Hematopoietic multipotent progenitor cell treated with erythropoietin and hydrocortisone succinate and interleukin-3 and kit ligand, for 4 days (in vitro differentiated cells): Measurements from ENCODE around the gene NCOA3.
"Not testable (repeated sequence)": the region's sequence is repeated elsewhere in the genome, so short reads cannot be mapped to it uniquely, and the experiment has no call there.

Experiments used
- DNase-seq: peaks from one replicate; pipeline ENCODE4 v3.0.0-alpha.2; 2015

Gene NCOA3

DNA sequence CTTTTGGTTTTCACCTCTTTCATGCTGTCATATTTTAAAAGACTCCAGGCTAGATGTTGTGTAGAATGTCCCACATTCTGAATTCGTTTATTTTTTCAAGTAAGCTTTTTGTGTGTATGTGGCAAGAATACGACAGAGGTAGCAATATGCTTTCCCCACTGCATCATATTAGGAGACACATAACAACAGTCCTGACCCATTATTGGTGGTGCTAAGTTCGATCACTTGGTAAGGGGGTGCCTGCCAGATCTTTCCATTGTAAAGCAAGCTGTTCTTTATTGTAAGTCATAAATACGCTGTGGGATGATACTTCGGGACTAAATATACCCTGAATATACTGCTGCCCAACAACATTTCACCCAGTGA lies 588 bp upstream of the NCOA3 start:
- no peak for DNase-seq

DNA sequence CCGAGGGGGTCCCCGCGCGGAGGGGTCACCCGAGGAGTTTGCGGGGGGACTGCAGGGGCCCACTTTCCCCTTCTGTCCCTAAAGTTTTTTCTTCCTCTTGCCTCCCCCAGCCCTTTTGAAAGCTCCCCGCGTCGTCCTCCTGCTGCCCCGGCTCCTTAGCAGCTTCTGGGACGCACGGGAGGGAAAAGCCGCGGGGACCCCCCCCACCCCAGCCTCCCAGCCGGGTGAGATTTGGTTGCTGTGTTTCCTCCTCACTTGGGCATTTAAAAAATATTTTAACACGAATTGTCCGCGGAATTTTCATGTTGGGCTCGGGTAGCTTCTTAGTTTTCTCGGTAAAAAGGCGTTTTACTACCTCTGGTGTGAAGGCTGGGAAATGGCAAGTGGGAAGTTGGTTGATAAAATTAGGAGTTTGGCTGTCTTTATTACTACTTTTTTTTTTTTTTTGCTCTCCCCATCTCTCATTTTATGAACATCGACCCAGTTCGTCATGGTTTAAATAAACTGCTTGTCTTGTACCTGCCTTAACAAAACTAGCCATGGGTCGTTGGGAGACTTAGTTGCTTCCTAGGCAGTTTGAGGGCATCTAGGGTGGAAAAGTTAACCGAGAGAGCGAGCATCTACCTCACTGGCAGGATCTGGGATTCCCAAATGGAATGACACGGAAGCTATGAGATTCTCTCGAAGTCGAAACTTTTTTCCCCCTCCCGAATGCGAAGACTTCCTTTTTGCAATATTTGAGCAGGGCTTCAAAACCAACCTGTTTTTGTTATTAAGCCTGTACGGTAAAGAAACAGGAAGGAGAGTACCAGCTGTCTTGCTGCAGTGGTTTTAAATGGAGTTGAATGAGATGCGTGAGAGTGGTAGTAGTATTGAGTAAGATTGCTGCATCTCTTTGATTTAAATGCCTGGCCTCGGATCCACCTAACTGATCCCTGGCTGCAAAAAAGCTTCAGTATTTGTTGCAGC lies 868 bp downstream of the NCOA3 start:
- peak; percentile 84 for DNase-seq

DNA sequence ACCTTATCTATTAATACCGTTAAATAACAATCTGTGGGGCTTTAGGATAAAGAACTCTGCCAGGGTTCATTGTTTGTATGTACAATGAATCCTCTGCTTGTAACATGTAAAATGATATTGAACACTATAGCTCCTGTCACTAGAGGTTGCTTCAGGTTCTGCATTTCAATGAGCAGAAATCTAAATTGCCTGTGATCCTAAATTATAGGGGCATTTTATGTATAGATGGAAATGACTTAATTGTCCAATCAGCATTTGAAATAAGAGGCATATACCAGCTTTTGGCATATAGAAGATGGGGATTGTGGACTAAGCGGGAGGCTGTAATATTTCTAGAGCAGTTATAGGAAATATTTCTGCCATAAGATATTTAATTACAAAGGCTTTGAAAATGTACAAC lies 2.0 kb downstream of the NCOA3 start:
- DNase-seq: peak; percentile 34

DNA sequence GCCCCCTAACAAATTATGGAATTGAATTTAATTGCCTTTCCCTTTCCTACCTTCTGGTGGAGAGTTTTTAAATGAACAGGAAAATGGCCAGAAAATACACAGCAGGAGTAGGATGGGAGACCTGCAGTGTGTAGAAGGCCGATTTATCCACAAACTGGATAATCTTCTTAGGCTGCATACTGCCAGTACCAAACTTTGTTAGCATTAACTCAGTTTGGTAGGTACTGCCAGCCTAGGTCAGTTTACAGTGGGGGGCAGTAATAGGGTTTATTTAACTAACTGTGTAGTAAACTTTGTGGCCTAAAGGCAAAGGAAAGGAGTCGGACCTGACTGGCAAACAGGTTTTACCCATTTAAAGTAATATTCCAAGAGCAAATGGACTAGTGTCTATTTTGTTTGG lies 4.6 kb downstream of the NCOA3 start:
- DNase-seq: no peak

DNA sequence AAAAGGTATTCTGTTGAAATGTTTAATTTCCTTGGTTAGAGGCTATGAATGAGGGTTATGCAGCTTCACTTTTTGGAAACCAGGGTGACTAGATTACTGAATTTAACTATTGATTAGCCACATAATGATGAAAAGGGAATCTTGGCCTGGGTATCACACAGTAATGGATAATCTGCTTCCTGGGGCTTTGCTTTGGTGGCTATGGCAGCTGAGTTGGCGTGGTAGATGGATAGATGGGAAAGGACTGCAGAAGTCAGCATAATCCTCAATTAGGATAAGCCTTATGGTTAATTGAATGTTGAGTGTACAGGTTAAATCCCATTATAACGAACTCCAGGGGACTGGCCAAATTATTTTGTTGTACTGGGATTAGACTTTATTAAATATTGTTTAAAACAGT lies 5.2 kb downstream of the NCOA3 start:
- DNase-seq: no peak

DNA sequence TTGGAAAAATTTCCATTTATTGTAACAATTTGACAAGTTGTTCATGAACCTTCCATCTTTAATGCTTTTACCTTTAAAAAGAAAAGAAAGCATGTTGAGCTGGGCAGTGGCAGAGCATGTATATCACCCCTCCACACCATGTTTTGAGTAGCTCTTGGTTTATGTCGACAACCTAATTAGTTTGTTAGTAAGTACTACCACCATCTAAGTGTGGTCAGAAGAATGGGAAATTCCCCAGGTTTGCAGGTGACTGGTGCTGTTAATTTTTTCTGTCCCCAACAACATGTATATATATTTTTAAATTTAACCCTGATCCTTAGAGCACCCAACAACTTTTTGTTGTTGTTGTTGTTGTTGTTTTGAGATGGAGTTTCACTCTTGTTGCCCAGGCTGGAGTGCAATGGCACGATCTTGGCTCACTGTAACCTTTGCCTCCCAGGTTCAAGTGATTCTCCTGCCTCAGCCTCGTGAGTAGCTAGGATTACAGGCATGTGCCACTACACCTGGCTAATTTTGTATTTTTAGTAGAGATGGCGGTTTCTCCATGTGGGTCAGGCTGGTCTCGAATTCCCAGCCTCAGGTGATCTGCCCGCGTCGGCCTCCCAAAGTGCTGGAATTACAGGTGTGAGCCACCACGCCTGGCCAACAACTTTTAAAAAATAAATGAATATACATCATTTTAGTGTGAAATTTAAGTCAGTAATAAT lies 5.7 kb downstream of the NCOA3 start:
- DNase-seq: not testable (repeated sequence)

DNA sequence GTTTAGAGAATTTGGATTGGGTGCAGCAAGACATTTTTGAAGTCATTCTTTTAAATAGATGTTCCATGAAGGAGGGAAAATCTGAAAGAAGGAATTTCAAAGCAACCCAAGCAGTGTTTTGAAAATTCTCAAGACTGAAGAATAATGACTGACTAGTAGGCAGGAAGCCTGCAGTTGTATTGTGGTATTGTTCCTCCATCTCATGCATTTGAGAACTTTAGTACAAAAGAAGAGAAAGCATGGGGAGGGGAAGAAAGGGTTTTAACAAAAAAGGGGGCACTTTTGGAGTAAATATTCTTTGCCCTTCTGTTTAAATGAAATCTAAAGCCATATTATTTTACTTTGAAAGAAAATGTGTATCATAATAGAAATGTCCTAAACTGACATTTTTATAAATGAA lies 6.6 kb downstream of the NCOA3 start:
- DNase-seq: peak; percentile 30

DNA sequence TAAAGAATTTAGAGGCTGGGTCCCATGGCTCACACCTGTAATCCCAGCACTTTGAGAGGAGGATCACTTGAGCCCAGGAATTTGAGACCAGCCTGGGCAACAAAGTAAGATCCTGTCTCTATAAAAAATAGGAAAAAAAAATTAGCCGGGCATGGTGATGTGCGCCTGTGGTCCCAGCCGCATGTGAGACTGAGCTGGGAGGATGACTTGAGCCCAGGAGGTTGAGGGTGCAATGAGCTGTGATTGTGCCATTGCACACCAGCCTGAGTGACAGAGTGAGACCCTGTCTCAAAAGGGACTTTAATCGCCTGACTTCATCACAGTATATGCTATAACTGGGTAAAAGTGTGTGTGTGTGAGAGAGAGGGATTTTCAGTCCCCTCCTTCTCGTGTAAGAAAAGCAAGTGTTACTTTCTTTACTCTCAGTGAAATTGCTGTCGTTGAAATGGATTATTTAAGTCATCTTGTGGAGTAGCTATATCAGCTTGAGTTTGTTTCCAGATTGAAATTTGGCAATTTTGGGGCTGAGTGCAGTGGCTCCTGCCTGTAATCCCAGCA lies 7.5 kb downstream of the NCOA3 start:
- DNase-seq: no peak

DNA sequence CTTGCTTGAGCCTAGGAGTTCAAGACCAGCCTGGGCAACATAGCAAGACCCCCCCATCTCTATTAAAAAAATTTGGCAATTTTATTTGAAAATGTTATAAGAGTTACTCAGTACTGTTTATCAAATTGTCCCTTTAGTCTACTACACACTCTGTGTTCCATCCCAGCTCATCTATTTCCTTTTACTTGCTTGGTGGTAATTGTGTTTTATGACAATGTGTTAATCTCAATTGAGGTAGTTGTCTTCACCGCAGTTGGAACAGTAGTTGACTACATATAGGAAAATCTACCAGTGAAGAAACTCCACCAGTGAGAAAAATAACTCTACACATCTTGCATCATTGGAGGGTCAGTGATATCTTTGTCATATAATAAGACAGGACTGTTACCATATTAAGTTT lies 8.0 kb downstream of the NCOA3 start:
- DNase-seq: no peak

DNA sequence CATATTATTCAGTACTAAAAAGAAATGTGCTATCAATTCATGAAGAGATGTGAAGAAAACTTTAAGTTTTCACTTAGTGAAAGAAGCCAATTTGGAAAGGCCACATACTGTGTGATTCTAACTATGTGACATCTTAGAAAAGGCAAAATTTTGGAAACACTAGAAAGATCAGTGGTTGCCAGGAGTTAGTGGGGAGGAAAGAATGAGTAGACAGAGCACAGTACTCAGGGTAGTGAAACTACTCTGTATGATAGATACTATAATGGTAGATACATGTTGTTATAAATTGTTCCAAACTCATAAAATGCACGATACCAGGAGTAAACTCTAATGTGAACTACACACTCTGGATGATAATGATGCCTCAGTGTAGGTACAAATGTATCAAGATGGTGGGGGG lies 14.2 kb downstream of the NCOA3 start:
- no peak for DNase-seq

DNA sequence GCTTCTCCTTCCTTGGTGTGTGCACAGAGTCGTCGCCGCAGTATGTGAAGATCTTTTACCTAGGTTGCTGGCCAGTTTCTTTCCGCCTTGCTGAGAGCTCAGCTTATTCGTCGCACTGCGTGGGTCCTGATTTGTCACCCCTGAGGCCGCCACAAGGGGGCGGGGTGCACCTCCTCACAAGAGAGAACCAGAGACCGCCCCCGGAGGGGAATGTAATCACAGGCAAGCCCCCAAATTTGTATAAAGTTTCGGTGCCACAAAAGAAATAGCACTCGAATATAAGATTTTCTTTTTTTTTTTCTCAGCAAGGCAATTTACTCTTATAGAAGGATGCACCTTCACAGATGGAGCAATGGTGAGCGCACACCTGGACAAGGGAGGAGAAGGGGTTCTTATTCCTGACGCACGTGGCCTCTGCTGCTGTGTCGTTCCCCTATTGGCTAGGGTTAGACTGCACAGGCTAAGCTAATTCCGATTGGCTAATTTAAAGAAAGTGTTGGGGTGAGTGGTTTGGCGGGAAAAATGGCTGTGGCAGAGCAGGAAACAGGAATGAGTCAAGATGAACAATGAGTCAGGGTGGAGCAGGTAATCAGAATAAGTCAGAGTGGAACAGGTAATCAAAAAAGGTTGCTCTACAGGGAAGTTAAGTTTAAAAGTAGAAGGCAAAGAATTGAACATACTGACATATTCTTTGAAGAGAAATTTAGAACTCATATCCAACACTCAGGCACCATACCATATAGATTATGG lies 19.5 kb downstream of the NCOA3 start:
- DNase-seq: peak; percentile 31

DNA sequence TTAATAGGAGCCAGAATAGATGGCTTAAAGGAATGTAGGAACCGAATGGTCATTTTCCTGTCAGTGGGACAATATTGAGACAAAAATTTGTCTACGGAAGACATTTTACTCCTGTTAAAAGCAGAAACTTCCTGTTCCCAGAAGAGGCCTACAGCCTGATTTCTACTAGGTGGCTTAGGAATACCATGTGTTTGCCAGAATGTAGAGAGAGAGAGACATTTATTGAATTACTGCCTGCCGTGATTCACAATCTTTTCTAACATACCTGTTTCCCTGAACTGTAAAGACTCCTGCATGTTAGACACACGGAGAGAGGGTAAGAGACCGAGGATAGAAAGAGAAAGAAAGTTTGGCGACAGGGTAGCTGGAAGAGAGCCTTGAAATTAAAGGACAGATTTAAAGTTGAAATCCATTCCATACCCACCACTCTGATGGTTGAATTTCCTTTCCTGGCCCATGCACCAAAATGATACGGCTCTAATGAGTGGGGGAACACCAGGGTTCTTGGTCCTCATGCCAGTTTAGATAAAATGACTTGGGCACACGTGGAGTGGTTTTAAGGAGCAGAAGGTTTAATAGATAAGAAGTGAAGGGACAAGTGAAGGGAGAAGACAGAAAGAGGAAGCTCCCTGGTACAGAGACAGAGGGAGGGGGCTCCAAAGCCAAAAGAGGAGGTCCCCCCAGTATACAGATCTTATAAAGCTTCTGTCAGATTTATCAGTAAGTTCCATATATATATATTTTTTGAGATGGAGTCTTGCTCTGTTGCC lies 22.5 kb downstream of the NCOA3 start:
- DNase-seq: peak; percentile 97

DNA sequence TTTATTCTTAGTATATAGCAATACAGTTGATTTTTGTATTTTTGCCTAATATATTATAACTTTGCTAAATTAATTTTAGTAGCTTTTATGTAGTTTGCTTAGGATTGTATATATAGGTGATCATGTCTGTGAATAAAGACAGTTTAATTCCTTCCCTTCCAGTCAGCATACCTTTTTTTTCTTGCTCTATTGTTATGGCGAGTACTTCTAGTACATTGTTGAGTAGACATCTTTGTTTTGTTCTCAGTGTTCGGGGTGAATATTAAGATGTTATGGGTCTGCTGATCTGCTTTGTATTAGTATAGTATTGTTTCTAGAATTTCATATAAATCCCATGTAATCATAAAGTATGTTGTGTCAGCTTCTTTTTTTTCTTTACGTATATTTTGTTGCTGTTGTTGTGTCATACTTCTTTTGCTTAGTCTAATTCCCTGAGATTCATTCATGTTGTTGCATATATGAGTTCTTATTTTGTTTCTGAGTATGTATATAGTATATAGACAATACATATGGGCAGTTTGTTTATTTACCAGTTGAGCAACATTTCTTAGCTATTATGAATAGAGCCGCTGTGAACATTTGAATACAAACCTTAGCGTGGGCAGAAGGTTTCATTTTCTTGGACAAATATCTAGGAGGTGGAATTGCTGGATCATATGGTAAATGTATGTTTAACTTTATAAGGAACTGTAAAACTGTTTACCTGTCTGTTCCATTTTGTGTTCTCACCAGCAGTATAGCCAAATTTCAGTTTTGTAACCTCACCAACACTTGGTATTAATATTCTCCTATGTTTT lies 25.5 kb downstream of the NCOA3 start:
- no peak for DNase-seq

DNA sequence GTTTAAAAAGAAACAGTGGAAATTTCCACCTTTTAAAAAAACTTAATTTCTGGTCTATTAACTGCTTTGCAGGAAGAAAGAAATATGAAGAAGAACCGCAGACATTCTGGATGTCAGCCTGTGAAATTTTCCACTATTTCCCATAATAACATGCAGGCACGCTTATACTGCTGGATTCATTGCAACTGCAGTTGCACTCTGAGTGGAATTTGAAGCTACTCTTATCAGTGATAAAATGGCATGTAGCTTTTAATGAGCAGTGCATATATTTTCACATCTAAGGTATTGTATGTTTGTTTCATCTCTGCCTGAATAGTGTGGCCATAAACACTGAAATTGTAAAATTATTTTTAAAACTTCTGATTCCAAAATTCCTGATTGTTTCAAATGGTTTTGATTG lies 28.2 kb downstream of the NCOA3 start:
- no peak for DNase-seq

DNA sequence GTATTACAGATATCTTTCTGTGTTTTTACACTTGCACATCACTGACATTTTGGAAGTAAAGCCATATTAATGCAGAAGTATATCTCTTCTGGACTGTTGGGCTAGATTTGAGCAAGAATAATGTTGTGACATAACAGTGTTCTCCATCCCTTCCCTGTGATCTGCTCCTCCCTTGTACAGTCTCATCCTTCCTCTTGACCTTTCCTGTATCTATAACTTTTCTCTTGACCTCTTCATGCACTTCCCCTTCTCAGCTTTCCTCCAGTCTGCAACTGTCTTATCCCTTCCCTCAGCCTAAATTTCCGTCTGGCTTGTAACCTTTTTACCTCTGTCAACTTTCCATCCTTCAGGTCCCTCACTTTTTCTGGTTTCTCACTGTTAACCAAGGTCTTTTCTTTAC lies 29.8 kb downstream of the NCOA3 start:
- no peak for DNase-seq

DNA sequence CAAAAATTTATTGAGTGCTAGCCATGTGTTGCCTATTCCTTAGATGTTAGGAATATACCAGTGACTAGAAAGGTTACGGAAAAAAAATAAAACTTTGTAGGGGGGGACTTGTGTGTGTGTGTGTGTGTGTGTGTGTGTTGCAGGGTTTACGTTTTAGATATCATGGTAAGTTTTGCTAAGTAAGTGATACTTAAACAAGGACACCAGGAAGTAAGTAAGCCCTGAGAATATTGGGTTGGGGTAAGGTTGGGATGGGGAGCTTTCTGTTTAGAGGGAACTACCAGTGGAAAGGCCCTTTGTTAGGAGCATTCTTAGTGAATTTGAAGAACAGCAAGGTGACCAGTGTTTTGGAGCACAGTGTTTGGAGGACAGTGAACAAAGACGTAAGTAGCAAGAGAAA lies 30.3 kb downstream of the NCOA3 start:
- no peak for DNase-seq

DNA sequence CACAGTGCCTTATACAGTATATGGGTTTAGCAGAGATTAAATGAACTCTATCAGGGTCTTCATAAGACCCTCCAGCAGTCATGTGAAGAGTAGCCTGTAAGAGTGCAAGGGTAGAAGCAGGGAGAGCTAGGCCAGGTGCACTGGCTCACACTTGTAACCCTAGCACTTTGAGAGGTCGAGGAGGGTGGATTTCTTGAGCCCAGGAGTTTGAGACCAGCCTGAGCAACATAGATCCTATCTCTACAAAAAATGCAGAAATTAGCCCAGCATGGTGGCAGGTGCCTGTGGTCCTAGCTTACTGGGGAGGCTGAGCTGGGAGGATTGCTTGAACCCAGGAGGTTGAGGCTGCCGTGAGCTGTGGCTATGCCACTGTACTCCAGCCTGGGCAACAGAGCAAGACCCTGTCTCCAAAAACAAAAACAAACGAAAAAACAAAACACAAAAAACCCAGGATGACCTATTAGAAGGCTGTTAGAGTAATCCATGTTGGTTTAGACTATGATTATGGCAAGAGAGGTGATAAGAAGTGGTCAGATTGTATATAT lies 31.9 kb downstream of the NCOA3 start:
- no peak for DNase-seq

DNA sequence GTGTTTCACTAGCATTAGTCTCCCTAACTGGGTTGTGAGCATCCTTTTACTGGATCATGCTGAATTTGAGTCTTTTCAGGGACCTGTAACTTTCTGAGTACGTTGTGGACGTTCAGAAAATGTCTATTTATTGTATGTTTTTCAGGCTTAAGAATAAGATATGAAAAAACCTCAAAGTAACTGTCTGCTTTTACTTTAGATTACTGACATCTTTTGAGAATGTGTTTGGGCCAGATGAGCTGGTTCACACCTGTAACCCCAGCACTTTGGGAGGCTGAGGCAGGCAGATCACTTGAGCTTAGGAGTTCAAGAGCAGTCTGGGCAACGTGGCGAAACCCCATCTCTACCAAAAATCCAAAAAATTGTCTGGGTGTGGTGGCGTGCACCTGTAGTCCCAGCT lies 32.7 kb downstream of the NCOA3 start:
- DNase-seq: no peak

DNA sequence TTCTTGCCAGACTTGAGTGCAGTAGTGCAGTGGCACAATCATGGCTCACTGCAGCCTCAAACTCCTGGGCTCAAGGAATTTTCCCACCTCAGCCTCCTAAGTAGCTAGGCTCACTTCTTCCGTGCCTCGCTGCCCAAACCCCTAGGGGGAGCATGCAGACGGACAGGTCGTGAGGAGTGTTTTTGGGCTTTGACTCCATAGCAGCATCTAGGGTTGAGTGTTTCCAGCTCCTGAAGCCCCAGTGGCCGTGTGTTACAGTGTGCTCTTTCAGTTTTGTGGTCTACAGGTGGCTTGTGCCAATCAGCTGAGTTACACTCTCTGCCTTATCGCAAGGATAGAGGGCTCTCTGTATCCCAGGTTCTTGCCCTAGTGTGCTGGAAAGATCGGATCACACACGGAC lies 33.4 kb downstream of the NCOA3 start:
- peak; percentile 32 for DNase-seq

DNA sequence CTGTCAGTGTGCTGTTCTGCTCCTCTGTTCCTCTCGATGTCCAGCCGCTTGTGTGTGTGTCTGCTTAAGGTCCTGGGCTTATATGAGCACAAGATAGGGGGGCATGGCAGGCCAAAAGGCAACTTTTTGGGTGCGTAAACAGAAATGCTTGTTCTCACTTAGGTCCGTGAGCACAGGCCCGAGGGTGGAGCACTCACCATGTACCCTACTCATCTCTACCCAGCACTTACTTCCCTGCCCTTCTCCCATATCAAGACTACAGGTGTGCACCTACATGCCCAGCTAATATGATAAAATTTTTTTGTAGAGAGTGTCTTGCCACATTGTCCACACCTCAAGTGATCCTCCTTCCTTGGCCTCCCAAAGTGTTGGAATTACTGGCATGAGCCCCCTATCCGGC lies 34.3 kb downstream of the NCOA3 start:
- no peak for DNase-seq
